Trophoblast cell (in vitro differentiated cells and primary cell): ENCODE results near the gene BCL2L13.

Experiments used
- DNase-seq, 2 donors: peaks; one replicate each; pipeline ENCODE4 v3.0.0-alpha.2; 2016
- H2AFZ ChIP-seq: 2 replicates; pipeline ENCODE4 v1.6.1; 2013; ENCODE audit warnings: low read length, moderate library complexity, mild to moderate bottlenecking; ENCODE audit not compliant: insufficient read depth, poor library complexity
- H2AK5ac ChIP-seq: 2 replicates; pipeline ENCODE4 v1.6.1; 2013; ENCODE audit warnings: mild to moderate bottlenecking, low read length
- H2BK120ac ChIP-seq: 2 replicates; pipeline ENCODE4 v1.6.1; 2013; ENCODE audit warnings: low read length, mild to moderate bottlenecking, moderate library complexity; ENCODE audit not compliant: insufficient read depth, poor library complexity
- H2BK12ac ChIP-seq: 2 replicates; pipeline ENCODE4 v1.6.1; 2013; ENCODE audit warnings: mild to moderate bottlenecking, low read length, moderate library complexity
- H2BK5ac ChIP-seq: 2 replicates; pipeline ENCODE4 v1.6.1; 2013; ENCODE audit warnings: low read length, low read depth, moderate library complexity, mild to moderate bottlenecking; ENCODE audit not compliant: poor library complexity
- H3K14ac ChIP-seq: 2 replicates; pipeline ENCODE4 v1.6.1; 2013; ENCODE audit warnings: mild to moderate bottlenecking, low read length
- H3K18ac ChIP-seq: 2 replicates; pipeline ENCODE4 v1.6.1; 2013; ENCODE audit warnings: mild to moderate bottlenecking, low read length
- H3K23ac ChIP-seq: 2 replicates; pipeline ENCODE4 v1.6.1; 2013; ENCODE audit warnings: low read length
- H3K27ac ChIP-seq: 2 replicates; pipeline ENCODE4 v1.5.1; 2013; ENCODE audit warnings: low read depth, mild to moderate bottlenecking, inconsistent platforms, low read length, moderate library complexity
- H3K27me3 ChIP-seq: 2 replicates; pipeline ENCODE4 v1.6.1; 2013; ENCODE audit warnings: inconsistent platforms, mild to moderate bottlenecking, low read length, moderate library complexity; ENCODE audit not compliant: insufficient read depth
- H3K36me3 ChIP-seq, 2 experiments: 1 replicate in 1 of 2; 2 replicates in 1 of 2; pipeline ENCODE4 v1.6.1; 2013; ENCODE audit warnings: low read length in 2 of 2, mild to moderate bottlenecking in 2 of 2, moderate library complexity in 1 of 2; ENCODE audit not compliant: insufficient read depth in 2 of 2, control insufficient read depth in 1 of 2
- H3K4ac ChIP-seq: 2 replicates; pipeline ENCODE4 v1.6.1; 2013; ENCODE audit warnings: low read depth, mild to moderate bottlenecking, low read length, moderate library complexity
- H3K4me1 ChIP-seq, 2 experiments: 1 replicate in 1 of 2; 2 replicates in 1 of 2; pipeline ENCODE4 v1.6.1; 2013; ENCODE audit warnings: low read length in 2 of 2, mild to moderate bottlenecking in 2 of 2, moderate library complexity in 1 of 2; ENCODE audit not compliant: insufficient read depth in 2 of 2, control insufficient read depth in 1 of 2
- H3K4me2 ChIP-seq: 2 replicates; pipeline ENCODE4 v1.6.1; 2013; ENCODE audit warnings: inconsistent platforms, mild to moderate bottlenecking, low read length, moderate library complexity
- H3K4me3 ChIP-seq: 2 replicates; pipeline ENCODE4 v1.5.1; 2013; ENCODE audit warnings: mild to moderate bottlenecking, low read depth, low read length, inconsistent platforms
- H3K79me1 ChIP-seq: one replicate; pipeline ENCODE4 v1.6.1; 2013; ENCODE audit warnings: low read length
- H3K79me2 ChIP-seq: 2 replicates; pipeline ENCODE4 v1.6.1; 2013; ENCODE audit warnings: low read length, mild to moderate bottlenecking; ENCODE audit not compliant: control insufficient read depth, insufficient read depth, poor library complexity
- H3K9ac ChIP-seq: 2 replicates; pipeline ENCODE4 v1.6.1; 2013; ENCODE audit warnings: mild to moderate bottlenecking, low read length
- H3K9me3 ChIP-seq: 2 replicates; pipeline ENCODE4 v1.6.1; 2013; ENCODE audit warnings: low read depth, mild to moderate bottlenecking, control low read depth, inconsistent platforms, low read length; ENCODE audit not compliant: insufficient read depth
- H4K12ac ChIP-seq: 2 replicates; pipeline ENCODE4 v1.6.1; 2013; ENCODE audit warnings: low read depth, mild to moderate bottlenecking, low read length, moderate library complexity
- H4K8ac ChIP-seq: 2 replicates; pipeline ENCODE4 v1.6.1; 2013; ENCODE audit warnings: low read depth, mild to moderate bottlenecking, low read length, moderate library complexity
- H4K91ac ChIP-seq: one replicate; pipeline ENCODE4 v1.6.1; 2013; ENCODE audit warnings: low read depth, mild to moderate bottlenecking, low read length, moderate library complexity
- WGBS: extraction: QIAGEN DNeasy Blood & Tissue Kit; methylation state at CpG from one replicate; pipeline ENCODE4 v1.1.7; 2013; ENCODE audit warnings: missing lambda C conversion rate; ENCODE audit not compliant: insufficient read length, insufficient coverage; ENCODE audit errors: extremely low coverage; 5-methylcytosine and 5-hydroxymethylcytosine counted together

The BCL2L13 gene

GRCh38 chr22:17647991-17648390 is 9.4 kb downstream of the BCL2L13 start:
- no peak overlapping the region for H3K4ac ChIP-seq
- no peak overlapping the region for H4K8ac ChIP-seq
- no CpG with 5 or more reads among the region's 5 CpGs for WGBS
- H3K4me3 ChIP-seq = no peak overlapping the region
- no peak overlapping the region for H3K14ac ChIP-seq
- H3K9me3 ChIP-seq = no peaks in the 10 kb centered on the region
- H3K36me3 ChIP-seq = peaks cover 0 to 4% of the 10 kb centered on the region in 2 experiments
- H3K79me1 ChIP-seq = no peaks in the 10 kb centered on the region
- H3K4me1 ChIP-seq = no peaks in the 10 kb centered on the region
- H4K12ac ChIP-seq = no peak overlapping the region
- no peak overlapping the region for H4K91ac ChIP-seq
- H2BK12ac ChIP-seq = no peak overlapping the region
- DNase-seq = no peak
- H3K23ac ChIP-seq = no peak overlapping the region
- no peak overlapping the region for H2AFZ ChIP-seq
- no peak overlapping the region for H3K18ac ChIP-seq
- no peak overlapping the region for H2AK5ac ChIP-seq
- H3K9ac ChIP-seq = no peak overlapping the region
- no peak overlapping the region for H3K27ac ChIP-seq
- no peak overlapping the region for H2BK120ac ChIP-seq
- no peaks in the 10 kb centered on the region for H3K79me2 ChIP-seq
- H3K4me2 ChIP-seq = no peak overlapping the region
- no peaks in the 10 kb centered on the region for H3K27me3 ChIP-seq
- H2BK5ac ChIP-seq = no peak overlapping the region

GRCh38 chr22:17648569-17648968 is 10.0 kb downstream of the BCL2L13 start:
- whole genome bisulfite sequencing = no CpG with 5 or more reads among the region's 1 CpG
- Histone ChIP-seq H3K4me2 (no peak overlapping the region), H2BK120ac (no peak overlapping the region), H4K91ac (no peak overlapping the region), H4K8ac (no peak overlapping the region), H3K36me3 (peaks cover 0 to 4% of the 10 kb centered on the region in 2 experiments), H3K4me1 (no peaks in the 10 kb centered on the region), H4K12ac (no peak overlapping the region), H3K18ac (no peak overlapping the region), H3K79me2 (no peaks in the 10 kb centered on the region), H2AK5ac (no peak overlapping the region), H3K4me3 (no peak overlapping the region), H3K9ac (no peak overlapping the region), H3K9me3 (no peaks in the 10 kb centered on the region), H3K14ac (no peak overlapping the region), H2AFZ (no peak overlapping the region), H2BK5ac (no peak overlapping the region), H2BK12ac (no peak overlapping the region), H3K79me1 (no peaks in the 10 kb centered on the region), H3K4ac (no peak overlapping the region), H3K27me3 (no peaks in the 10 kb centered on the region), H3K23ac (no peak overlapping the region), H3K27ac (no peak overlapping the region)
- no peak for DNase-seq

- no peak overlapping the region for H3K14ac ChIP-seq
- H4K91ac ChIP-seq = no peak overlapping the region
- no peak overlapping the region for H2AFZ ChIP-seq
- no peaks in the 10 kb centered on the region for H3K79me1 ChIP-seq
- H3K4me3 ChIP-seq = no peak overlapping the region
- no peak overlapping the region for H3K4me2 ChIP-seq
- peaks cover 5 to 10% of the 10 kb centered on the region in 2 experiments for H3K36me3 ChIP-seq
- no peak overlapping the region for H2BK5ac ChIP-seq
- H3K27me3 ChIP-seq = no peaks in the 10 kb centered on the region
- no peak overlapping the region for H4K12ac ChIP-seq
- H4K8ac ChIP-seq = no peak overlapping the region
- H2AK5ac ChIP-seq = no peak overlapping the region
- H2BK120ac ChIP-seq = no peak overlapping the region
- H3K9me3 ChIP-seq = no peaks in the 10 kb centered on the region
- H2BK12ac ChIP-seq = no peak overlapping the region
- H3K4ac ChIP-seq = no peak overlapping the region
- H3K23ac ChIP-seq = no peak overlapping the region
- no peak overlapping the region for H3K27ac ChIP-seq
- no peak overlapping the region for H3K9ac ChIP-seq
- H3K18ac ChIP-seq = no peak overlapping the region
- WGBS = no CpG with 5 or more reads among the region's 3 CpGs
- DNase-seq = no peak
- H3K4me1 ChIP-seq = no peaks in the 10 kb centered on the region
- no peaks in the 10 kb centered on the region for H3K79me2 ChIP-seq
These were observed 16.7 kb downstream of the BCL2L13 start for GRCh38 chr22:17655289-17655688.

DNA sequence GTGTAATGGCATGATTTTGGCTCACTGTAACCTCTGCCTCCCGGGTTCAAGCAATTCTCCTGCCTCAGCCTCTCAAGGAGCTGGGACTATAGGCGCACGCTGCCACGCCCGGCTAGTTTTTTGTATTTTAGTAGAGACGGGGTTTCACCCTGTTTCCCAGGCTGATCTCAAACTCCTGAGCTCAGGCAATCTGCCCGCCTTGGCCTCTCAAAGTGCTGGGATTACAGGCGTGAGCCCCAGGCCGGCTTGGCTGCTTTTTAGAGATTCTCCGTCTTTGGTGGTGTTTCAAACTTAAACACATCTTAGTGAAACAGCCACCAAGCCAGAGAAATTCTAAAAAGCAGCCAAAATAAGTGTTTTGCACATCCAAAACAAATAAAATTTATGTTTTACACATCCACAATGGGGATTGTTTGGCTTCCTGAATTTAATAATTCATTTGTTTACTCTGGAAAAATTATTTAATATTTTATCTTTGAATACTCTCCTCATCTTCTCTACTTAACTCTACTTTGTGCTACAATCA is 18.4 kb downstream of the BCL2L13 start:
- H3K79me2 ChIP-seq = no peaks in the 10 kb centered on the region
- H2BK120ac ChIP-seq = no peak overlapping the region
- no peak overlapping the region for H2AK5ac ChIP-seq
- no CpG with 5 or more reads among the region's 10 CpGs for WGBS
- no peaks in the 10 kb centered on the region for H3K4me1 ChIP-seq
- no peak overlapping the region for H3K18ac ChIP-seq
- no peak for DNase-seq
- no peak overlapping the region for H2BK12ac ChIP-seq
- H3K79me1 ChIP-seq = no peaks in the 10 kb centered on the region
- H3K23ac ChIP-seq = no peak overlapping the region
- no peak overlapping the region for H3K27ac ChIP-seq
- no peak overlapping the region for H3K4ac ChIP-seq
- H3K27me3 ChIP-seq = no peaks in the 10 kb centered on the region
- H3K4me2 ChIP-seq = no peak overlapping the region
- no peak overlapping the region for H4K8ac ChIP-seq
- H4K12ac ChIP-seq = no peak overlapping the region
- no peaks in the 10 kb centered on the region for H3K9me3 ChIP-seq
- H3K9ac ChIP-seq = no peak overlapping the region
- H2AFZ ChIP-seq = no peak overlapping the region
- H3K36me3 ChIP-seq = peaks cover 5 to 10% of the 10 kb centered on the region in 2 experiments
- no peak overlapping the region for H2BK5ac ChIP-seq
- H4K91ac ChIP-seq = no peak overlapping the region
- no peak overlapping the region for H3K14ac ChIP-seq
- H3K4me3 ChIP-seq = no peak overlapping the region
